Central memory CD4-positive, alpha-beta T cell (primary cell): ENCODE data around the gene CD2.
A peak's percentile ranks its signal among the peaks of the same experiment; 100 is the strongest.
"Not testable (repeated sequence)": the region's sequence is repeated elsewhere in the genome, so short reads cannot be mapped to it uniquely, and the experiment has no call there.

Experiments used
- DNase-seq: peaks from one replicate; pipeline ENCODE4 v3.0.0; 2022

CD2 gene

GRCh38 chr1:116732726-116733125 is 21.5 kb upstream of the CD2 start:
- DNase-seq: no peak

- DNase-seq: no peak
Observed at GRCh38 chr1:116733476-116734365, 20.5 kb upstream of the CD2 start.

DNA sequence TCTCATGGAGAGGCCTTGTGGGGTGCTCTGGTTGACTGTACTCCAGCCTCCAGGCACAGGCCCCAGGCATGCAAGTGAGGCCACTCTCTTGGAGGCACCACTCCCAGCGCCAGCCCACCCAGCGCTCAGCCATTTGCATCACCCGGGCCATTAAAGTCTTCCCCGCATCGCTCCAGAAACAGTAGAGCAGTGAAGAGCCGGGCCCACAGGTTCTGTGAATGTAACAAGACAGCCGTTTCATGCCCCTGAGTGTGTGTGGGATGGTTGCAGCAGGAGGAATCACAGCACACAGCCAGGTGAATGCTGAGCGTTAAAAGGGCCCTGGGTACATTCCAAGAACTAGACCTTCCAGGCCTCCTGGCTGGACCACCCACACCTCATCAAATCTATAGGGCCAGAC is 19.0 kb upstream of the CD2 start:
- DNase-seq: no peak

GRCh38 chr1:116737020-116737854 is 17.0 kb upstream of the CD2 start:
- peak; percentile 81 for DNase-seq

- DNase-seq: peak; percentile 66
Observed at GRCh38 chr1:116737855-116738321, 16.3 kb upstream of the CD2 start.

DNA sequence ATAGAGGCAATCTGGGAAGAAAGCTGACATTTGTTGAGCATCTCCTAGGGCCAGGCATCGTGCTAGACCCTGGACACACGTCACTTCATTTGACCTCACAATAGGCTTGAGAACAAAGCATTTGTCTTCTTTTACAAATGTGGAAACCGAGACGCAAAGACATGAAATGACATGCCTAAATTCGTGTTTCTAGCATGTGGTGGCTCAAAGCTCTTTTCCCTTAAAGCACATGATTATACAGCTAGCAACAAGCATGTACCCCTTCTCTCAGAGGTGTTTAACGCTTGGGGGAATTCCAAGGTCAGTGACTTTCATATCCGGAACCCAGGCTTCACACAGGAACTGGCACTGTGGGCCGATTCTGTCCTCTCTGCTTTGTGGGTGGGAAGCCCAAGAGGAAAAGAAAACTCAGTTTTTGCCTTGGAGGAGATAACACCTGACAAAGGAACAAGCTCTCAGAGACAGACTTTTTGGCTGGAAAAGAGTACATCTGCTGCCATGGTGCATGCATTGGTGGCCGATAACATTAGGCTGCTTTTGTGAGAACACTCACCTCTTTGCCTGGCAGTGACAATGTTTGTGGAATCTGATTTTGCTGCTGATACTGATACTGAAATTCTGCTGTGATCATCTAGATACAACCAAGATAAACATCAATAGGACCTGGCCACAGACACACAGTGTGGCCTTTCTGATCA is 15.4 kb upstream of the CD2 start:
- peak; percentile 82 for DNase-seq

DNA sequence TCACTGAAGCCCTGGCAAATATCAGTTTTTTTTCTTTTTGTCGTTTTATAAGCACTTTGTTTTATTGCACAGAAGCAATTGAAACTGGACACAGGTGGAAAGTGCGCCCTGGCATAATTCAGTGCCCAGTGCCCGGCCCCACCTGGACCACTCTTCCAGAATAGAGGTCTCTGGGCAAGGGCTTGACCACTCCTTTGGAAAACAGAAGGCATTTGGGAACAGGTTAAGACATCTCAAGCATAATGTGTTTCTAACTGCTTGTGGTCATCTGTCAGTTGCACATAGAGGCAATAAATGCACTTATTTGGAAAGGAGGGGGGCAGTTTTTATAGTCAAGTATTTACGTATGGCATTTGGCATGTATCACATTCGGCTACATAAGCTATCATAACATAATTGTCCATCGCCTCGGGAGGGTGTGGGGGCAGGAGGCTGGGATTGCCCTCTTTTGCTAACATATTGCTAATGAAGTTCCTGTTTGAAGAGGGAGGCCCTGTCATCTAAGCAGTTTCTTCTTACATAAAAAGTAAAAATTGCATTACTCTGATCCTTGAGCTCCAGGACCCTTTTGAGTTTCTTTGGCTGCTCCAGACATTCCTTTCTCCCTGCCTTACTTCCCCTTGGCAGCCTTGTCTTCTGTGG is 14.7 kb upstream of the CD2 start:
- DNase-seq: no peak

DNA sequence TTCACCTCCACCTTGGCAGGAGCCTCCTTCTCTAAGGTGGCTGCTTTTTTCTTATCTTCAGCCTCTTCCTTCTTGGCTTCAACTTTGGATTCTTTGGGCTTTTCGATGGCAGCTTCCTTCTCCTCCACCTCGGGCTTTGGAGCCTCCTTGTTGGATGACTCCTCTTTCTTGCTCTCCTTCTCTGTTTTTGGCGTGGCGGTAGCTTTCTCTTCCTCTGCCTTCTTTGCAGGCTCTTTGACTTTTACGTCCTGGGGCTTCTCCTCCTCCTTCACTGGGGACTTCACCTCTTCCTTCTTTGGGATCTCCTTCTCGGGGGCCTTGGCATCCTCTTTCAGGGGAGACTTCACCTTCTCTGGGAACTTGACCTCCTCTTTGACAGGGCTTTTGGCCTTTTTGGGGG is 13.9 kb upstream of the CD2 start:
- DNase-seq: no peak

GRCh38 chr1:116740746-116741145 is 13.5 kb upstream of the CD2 start:
- DNase-seq: no peak

DNA sequence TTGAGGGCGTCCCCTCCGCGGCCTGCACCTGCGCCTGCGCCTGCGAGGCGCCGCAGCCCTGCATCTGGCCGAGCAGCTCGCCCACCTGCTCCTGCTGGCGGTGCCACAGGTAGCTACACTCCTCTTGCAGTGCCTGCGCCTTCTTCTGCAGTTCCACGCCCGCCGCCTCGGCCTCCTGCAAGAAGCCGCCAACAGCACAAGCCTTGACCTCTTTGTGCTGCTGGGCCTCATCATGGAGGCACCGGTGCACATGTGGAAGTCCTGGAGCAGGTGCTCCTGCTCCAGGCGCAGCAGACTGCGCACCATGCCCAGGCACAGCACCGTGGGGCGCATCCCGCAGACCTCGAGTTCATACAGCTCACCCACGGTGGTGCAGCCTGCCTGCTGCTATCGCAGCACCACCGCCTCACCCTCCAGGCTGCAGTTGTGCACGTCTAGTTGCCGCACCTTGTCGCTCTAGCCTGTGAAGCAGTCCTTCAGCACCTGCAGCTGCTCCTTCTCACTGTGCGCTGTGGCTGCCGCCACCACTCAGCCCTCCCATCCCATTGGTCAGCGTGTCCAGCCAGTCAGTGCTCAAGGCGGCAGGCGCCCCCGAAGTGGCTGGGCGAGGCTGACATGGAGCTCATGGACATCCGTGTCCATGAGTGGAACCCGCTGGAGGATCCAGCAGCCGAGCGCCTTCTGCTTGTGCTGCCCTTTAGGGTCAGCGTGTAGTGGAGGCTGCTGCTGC is 12.2 kb upstream of the CD2 start:
- no peak for DNase-seq

- DNase-seq: no peak
Observed at GRCh38 chr1:116743535-116743934, 10.7 kb upstream of the CD2 start.

GRCh38 chr1:116748272-116748671 is 6.0 kb upstream of the CD2 start:
- no peak for DNase-seq

GRCh38 chr1:116751146-116751545 is 3.1 kb upstream of the CD2 start:
- no peak for DNase-seq

- DNase-seq: no peak
Observed at GRCh38 chr1:116751621-116752020, 2.6 kb upstream of the CD2 start.

GRCh38 chr1:116753312-116753711 is 918 bp upstream of the CD2 start:
- no peak for DNase-seq

- no peak for DNase-seq
Observed at GRCh38 chr1:116755066-116755465, 836 bp downstream of the CD2 start.

- DNase-seq: no peak
Observed at GRCh38 chr1:116755681-116756080, 1.5 kb downstream of the CD2 start.

GRCh38 chr1:116756092-116756491 is 1.9 kb downstream of the CD2 start:
- DNase-seq: not testable (repeated sequence)

GRCh38 chr1:116758456-116758815 is 4.2 kb downstream of the CD2 start:
- not testable (repeated sequence) for DNase-seq

GRCh38 chr1:116759636-116760035 is 5.4 kb downstream of the CD2 start:
- no peak for DNase-seq

DNA sequence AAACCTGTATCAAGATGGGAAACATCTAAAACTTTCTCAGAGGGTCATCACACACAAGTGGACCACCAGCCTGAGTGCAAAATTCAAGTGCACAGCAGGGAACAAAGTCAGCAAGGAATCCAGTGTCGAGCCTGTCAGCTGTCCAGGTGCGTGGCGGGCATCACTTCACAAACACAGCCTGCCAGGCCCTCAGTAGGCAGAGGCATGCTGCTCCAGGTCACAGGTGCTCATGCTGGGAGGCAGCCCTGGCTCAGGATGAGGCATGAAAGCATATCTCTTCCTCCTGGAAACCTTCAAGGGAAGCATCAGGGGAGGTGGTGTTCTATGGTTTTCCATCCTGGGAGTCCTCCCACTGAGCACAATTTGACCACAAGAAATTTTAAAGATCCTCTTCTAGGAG is 6.3 kb downstream of the CD2 start:
- DNase-seq: no peak
